H1 (cell line): ENCODE results near the gene SLC17A3. TPM values are rescaled to one million over a fixed set of nuclear protein-coding genes. Genes with fewer than 3 reads are reported as not detected.

Experiments
- CTCF ChIA-PET: fragments of 300-600 bp; sonication (Branson Sonifier 250); formaldehyde crosslinking; loops from one replicate; lab custom pipeline; 2021; ENCODE audit not compliant: partially characterized antibody; lab: Charles Lee
- POLR2A ChIA-PET: fragments of 300-600 bp; sonication (Branson Sonifier 250); formaldehyde crosslinking; loops from one replicate; lab custom pipeline; 2021; ENCODE audit warnings: inconsistent platforms; ENCODE audit not compliant: partially characterized antibody; lab: Charles Lee
- DNase-seq, 2 experiments: peaks; one replicate each; pipeline versions ENCODE4 v3.0.0 to v3.0.0-alpha.2; 2010 to 2022; ENCODE audit warnings: low spot score in 2 of 2, low read depth in 1 of 2, mixed read lengths in 1 of 2
- FAIRE-seq: peaks from 2 replicates; lab custom pipeline; 2011; peaks lifted over from hg19 to GRCh38; lab: Jason Lieb, UNC
- H2AFZ ChIP-seq: 2 replicates; pipeline ENCODE4 v1.8.1; 2012; ENCODE audit warnings: low read length, inconsistent platforms
- H2AK5ac ChIP-seq: 2 replicates; pipeline ENCODE4 v1.6.1; 2013; ENCODE audit warnings: low read depth, low read length
- H2BK120ac ChIP-seq: replicated peaks from 2 replicates; pipeline ENCODE3; 2013; ENCODE audit warnings: low read depth, low read length, inconsistent platforms
- H2BK12ac ChIP-seq: 2 replicates; pipeline ENCODE4 v1.6.1; 2013; ENCODE audit warnings: low read depth, low read length
- H2BK15ac ChIP-seq: 2 replicates; pipeline ENCODE4 v1.6.1; 2013; ENCODE audit warnings: low read length
- H2BK20ac ChIP-seq: 2 replicates; pipeline ENCODE4 v1.6.1; 2013; ENCODE audit warnings: low read length
- H2BK5ac ChIP-seq: 2 replicates; pipeline ENCODE4 v1.6.1; 2013; ENCODE audit warnings: low read depth, low read length
- H3K14ac ChIP-seq: 2 replicates; pipeline ENCODE4 v1.6.1; 2013; ENCODE audit warnings: inconsistent platforms; ENCODE audit not compliant: insufficient read length
- H3K18ac ChIP-seq: 2 replicates; pipeline ENCODE4 v1.6.1; 2013; ENCODE audit warnings: low read length; ENCODE audit errors: extremely low read depth
- H3K23ac ChIP-seq: 2 replicates; pipeline ENCODE4 v1.6.1; 2013; ENCODE audit warnings: inconsistent platforms; ENCODE audit not compliant: insufficient read length
- H3K23me2 ChIP-seq: 2 replicates; pipeline ENCODE4 v1.6.1; 2013; ENCODE audit warnings: low read depth, low read length
- H3K27ac ChIP-seq: 2 replicates; pipeline ENCODE4 v1.6.1; 2011; ENCODE audit warnings: low read depth, low read length, inconsistent platforms
- H3K27me3 ChIP-seq, 4 experiments: replicated peaks in 1 of 4; 1 replicate in 1 of 4; 2 replicates in 3 of 4; pipeline versions ENCODE4 v1.6.1 to v1.8.1; 2011 to 2013; ENCODE audit warnings: low read length in 3 of 4, mild to moderate bottlenecking in 3 of 4, inconsistent platforms in 2 of 4, mixed read lengths in 2 of 4, moderate library complexity in 1 of 4; ENCODE audit not compliant: control insufficient read depth in 3 of 4, insufficient read depth in 3 of 4; ENCODE audit errors: extremely low read depth in 1 of 4
- H3K36me3 ChIP-seq, 4 experiments: 2 replicates each; pipeline versions ENCODE4 v1.6.1 to v1.8.1; 2011 to 2013; ENCODE audit warnings: mild to moderate bottlenecking in 4 of 4, low read length in 3 of 4, moderate library complexity in 2 of 4, control low read depth in 1 of 4, inconsistent platforms in 1 of 4; ENCODE audit not compliant: insufficient read depth in 4 of 4, control insufficient read depth in 2 of 4
- H3K4ac ChIP-seq: replicated peaks from 2 replicates; pipeline ENCODE3; 2013; ENCODE audit warnings: low read length, low read depth, mixed read lengths, inconsistent platforms; ENCODE audit not compliant: insufficient read length
- H3K4me1 ChIP-seq, 4 experiments: replicated peaks in 1 of 4; 1 replicate in 1 of 4; 2 replicates in 3 of 4; pipeline versions ENCODE4 v1.6.1 to v1.8.1; 2011 to 2013; ENCODE audit warnings: low read length in 3 of 4, inconsistent platforms in 2 of 4, mixed read lengths in 1 of 4; ENCODE audit not compliant: insufficient read depth in 4 of 4, control insufficient read depth in 3 of 4
- H3K4me2 ChIP-seq, 2 experiments: 2 replicates each; pipeline versions ENCODE4 v1.6.1 to v1.8.1; 2011 to 2013; ENCODE audit warnings: low read depth in 2 of 2, low read length in 2 of 2, control low read depth in 1 of 2, inconsistent platforms in 1 of 2, mild to moderate bottlenecking in 1 of 2; ENCODE audit not compliant: insufficient read depth in 1 of 2
- H3K4me3 ChIP-seq, 4 experiments: fragments of 200-600, 300-600 bp in 1 of 4; sonication (generic), shearing (Covaris generic), sonication (Bioruptor Twin) in 1 of 4; 2 replicates each; pipeline versions ENCODE4 v1.5.1 to v1.8.1; 2011 to 2016; ENCODE audit warnings: low read length in 4 of 4, low read depth in 3 of 4, control low read depth in 2 of 4, inconsistent platforms in 2 of 4, mild to moderate bottlenecking in 2 of 4, mixed read lengths in 1 of 4, moderate library complexity in 1 of 4; ENCODE audit not compliant: insufficient read depth in 2 of 4; ENCODE audit errors: extremely low read depth in 1 of 4
- H3K56ac ChIP-seq: replicated peaks from 2 replicates; pipeline ENCODE3; 2013; ENCODE audit warnings: low read depth, mild to moderate bottlenecking, mixed read lengths, low read length, inconsistent platforms; ENCODE audit not compliant: insufficient read length
- H3K79me1 ChIP-seq: 2 replicates; pipeline ENCODE4 v1.6.1; 2013; ENCODE audit warnings: low read depth, low read length, control low read depth
- H3K79me2 ChIP-seq, 2 experiments: 2 replicates each; pipeline versions ENCODE4 v1.6.1 to v1.8.1; 2012 to 2013; ENCODE audit warnings: low read length in 2 of 2, mild to moderate bottlenecking in 2 of 2, inconsistent platforms in 1 of 2; ENCODE audit not compliant: insufficient read depth in 2 of 2, control insufficient read depth in 1 of 2
- H3K9ac ChIP-seq, 4 experiments: replicated peaks in 1 of 4; 1 replicate in 1 of 4; 2 replicates in 3 of 4; pipeline versions ENCODE4 v1.6.1 to v1.8.1; 2011 to 2013; ENCODE audit warnings: low read depth in 3 of 4, low read length in 3 of 4, control low read depth in 2 of 4, mild to moderate bottlenecking in 2 of 4, moderate library complexity in 2 of 4, inconsistent platforms in 1 of 4; ENCODE audit errors: extremely low read depth in 1 of 4
- H3K9me3 ChIP-seq, 2 experiments: 2 replicates each; pipeline versions ENCODE4 v1.6.1 to v1.8.1; 2012 to 2013; ENCODE audit warnings: mild to moderate bottlenecking in 2 of 2, moderate library complexity in 2 of 2, control low read depth in 1 of 2, inconsistent platforms in 1 of 2, low read depth in 1 of 2, low read length in 1 of 2, mixed read lengths in 1 of 2; ENCODE audit not compliant: insufficient read depth in 2 of 2
- H4K20me1 ChIP-seq, 2 experiments: replicated peaks in 1 of 2; 2 replicates each; pipeline versions ENCODE3 to v1.8.1; 2011 to 2013; ENCODE audit warnings: inconsistent platforms in 2 of 2, low read length in 2 of 2, mild to moderate bottlenecking in 1 of 2; ENCODE audit not compliant: insufficient read depth in 2 of 2, control insufficient read depth in 1 of 2
- H4K5ac ChIP-seq: 2 replicates; pipeline ENCODE4 v1.6.1; 2013; ENCODE audit warnings: low read length, low read depth, mixed read lengths, inconsistent platforms; ENCODE audit not compliant: insufficient read length
- H4K8ac ChIP-seq: 2 replicates; pipeline ENCODE4 v1.8.0; 2013; ENCODE audit warnings: mild to moderate bottlenecking, moderate library complexity, low read length, inconsistent platforms; ENCODE audit not compliant: insufficient read depth; ENCODE audit errors: extremely low read depth
- H4K91ac ChIP-seq: replicated peaks from 2 replicates; pipeline ENCODE3; 2013; ENCODE audit warnings: low read length, mixed read lengths, inconsistent platforms; ENCODE audit not compliant: insufficient read length
- CBX8 ChIP-seq: fragments of 300-800, 300-1000 bp; sonication (generic); IDR thresholded peaks from 2 replicates; pipeline ENCODE4 v1.7.1; 2016; ENCODE audit warnings: low read depth, low read length, borderline replicate concordance
- CTCF ChIP-seq, 3 experiments: IDR thresholded peaks; 1 replicate in 2 of 3; 2 replicates in 1 of 3; pipeline versions ENCODE4 v1.5.1 to v1.6.1; 2011; ENCODE audit warnings: low read length in 3 of 3, mild to moderate bottlenecking in 3 of 3, inconsistent platforms in 2 of 3, low read depth in 1 of 3, moderate library complexity in 1 of 3; ENCODE audit not compliant: insufficient read depth in 1 of 3; ENCODE audit errors: control extremely low read depth in 1 of 3
- EGR1 ChIP-seq: IDR thresholded peaks from 2 replicates; pipeline ENCODE4 v1.6.1; 2011; ENCODE audit warnings: low read depth, low read length, borderline replicate concordance
- HDAC2 ChIP-seq, 2 experiments: fragments of 300-600 bp in 1 of 2; sonication (generic) in 1 of 2; IDR thresholded peaks; 2 replicates each; pipeline ENCODE4 v1.6.1; 2011 to 2012; ENCODE audit warnings: low read depth in 2 of 2, low read length in 2 of 2, mild to moderate bottlenecking in 2 of 2, moderate library complexity in 2 of 2, borderline replicate concordance in 1 of 2, inconsistent platforms in 1 of 2
- HDAC6 ChIP-seq: IDR thresholded peaks from one replicate; pipeline ENCODE4 v1.7.1; 2012; ENCODE audit warnings: low read depth, mild to moderate bottlenecking, inconsistent platforms, low read length, moderate library complexity
- KDM1A ChIP-seq: fragments of 200-600, 300-600 bp; sonication (generic); IDR thresholded peaks from 2 replicates; pipeline ENCODE4 v1.7.1; 2016; ENCODE audit warnings: mild to moderate bottlenecking, low read length, borderline replicate concordance
- POLR2AphosphoS5 ChIP-seq: IDR thresholded peaks from 2 replicates; pipeline ENCODE4 v1.6.1; 2011; ENCODE audit warnings: low read depth, low read length
- RXRA ChIP-seq: IDR thresholded peaks from 2 replicates; pipeline ENCODE4 v1.6.1; 2011; ENCODE audit warnings: low read depth, mild to moderate bottlenecking, low read length, moderate library complexity; ENCODE audit not compliant: insufficient read depth
- SIX5 ChIP-seq: IDR thresholded peaks from 2 replicates; pipeline ENCODE4 v1.6.1; 2011; ENCODE audit warnings: mild to moderate bottlenecking, low read depth, low read length
- SP1 ChIP-seq: IDR thresholded peaks from 2 replicates; pipeline ENCODE4 v1.6.1; 2011; ENCODE audit warnings: low read depth, low read length
- TEAD4 ChIP-seq: IDR thresholded peaks from 2 replicates; pipeline ENCODE4 v1.6.1; 2012; ENCODE audit warnings: low read depth, low read length, inconsistent platforms, mixed read lengths
- ZNF274 ChIP-seq: IDR thresholded peaks from 2 replicates; pipeline ENCODE4 v1.7.0; 2012; ENCODE audit warnings: low read length, borderline replicate concordance; ENCODE audit errors: extremely low read depth
- WGBS, 2 experiments: shearing (Covaris generic) in 1 of 2; methylation state at CpG; one replicate each; pipeline versions ENCODE4 v1.1.6 to v1.1.7; 2013 to 2015; ENCODE audit warnings: low lambda C conversion rate in 2 of 2, mixed read lengths in 2 of 2, inconsistent platforms in 1 of 2, low coverage in 1 of 2, missing lambda C conversion rate in 1 of 2; ENCODE audit not compliant: insufficient replicate concordance in 2 of 2, insufficient coverage in 1 of 2, insufficient read length in 1 of 2; ENCODE audit errors: extremely low coverage in 1 of 2, missing lambda C conversion rate in 1 of 2; 5-methylcytosine and 5-hydroxymethylcytosine counted together
- polyA plus RNA-seq, 7 experiments: library from polyadenylated mRNA; depleted of rRNA in 3 of 7; stranded (reverse) in 5 of 7; unstranded in 2 of 7; fragments of >200 nt in 5 of 7; fragments of 200-250 nt in 2 of 7; gene quantifications; 1 replicate in 5 of 7; 2 replicates in 1 of 7; 4 replicates in 1 of 7; pipeline versions ENCODE4 v1.2.1 to v1.2.3, GENCODE V29; 2011 to 2013; ENCODE audit warnings: missing spikeins in 2 of 7, mixed read lengths in 2 of 7
- total RNA-seq: library from RNA; stranded (reverse); fragmentation: NEBNext Ultra II Directional; extraction: Animal tissue kit (Norgen Biotek cat#: 25700); gene quantifications from 2 replicates; pipeline ENCODE4 v1.2.1, GENCODE V29; 2021

The SLC17A3 gene
- total and polyA plus RNA-seq, 2 of the 8 experiments (the other 6 are each of a cell fraction or from before 2014, with no cell fraction given), result not detected

GRCh38 chr6:25862199-25862598 lies 11.8 kb downstream of the SLC17A3 start:
- Histone ChIP-seq H3K9ac (no peak overlapping the region), H3K27me3 (no peaks in the 10 kb centered on the region), H2BK20ac (no peak overlapping the region), H3K23ac (no peak overlapping the region), H3K23me2 (no peaks in the 10 kb centered on the region), H4K91ac (no peak overlapping the region), H3K9me3 (no peaks in the 10 kb centered on the region), H2AFZ (no peak overlapping the region), H2AK5ac (no peak overlapping the region), H3K14ac (no peak overlapping the region), H3K79me1 (no peaks in the 10 kb centered on the region), H3K4me3 (no peak overlapping the region), H4K20me1 (no peaks in the 10 kb centered on the region), H2BK120ac (no peak overlapping the region), H3K79me2 (no peaks in the 10 kb centered on the region), H3K4me1 (no peaks in the 10 kb centered on the region), H3K56ac (no peak overlapping the region), H2BK12ac (no peak overlapping the region), H4K5ac (no peak overlapping the region), H4K8ac (no peak overlapping the region), H3K4ac (no peak overlapping the region), H3K18ac (no peak overlapping the region), H3K36me3 (no peaks in the 10 kb centered on the region), H2BK5ac (no peak overlapping the region), H3K27ac (no peak overlapping the region), H2BK15ac (no peak overlapping the region), H3K4me2 (no peak overlapping the region)
- CTCF ChIA-PET, result interaction anchor here (0.8 to 1.2 kb wide), 2 partner anchors 20 to 78 kb away, joined by 3 to 4 read pairs; no protein-coding TSS in a partner anchor
- no peak for DNase-seq
- TF ChIP-seq HDAC6, result no peak
- TF ChIP-seq SIX5, result no peak
- no peak for TF ChIP-seq EGR1
- TF ChIP-seq POLR2AphosphoS5, result no peak
- no peak for TF ChIP-seq TEAD4
- no peak for TF ChIP-seq CBX8
- no peak for TF ChIP-seq HDAC2 (IDR thresholded peaks at IDR 0.05; ENCODE audit: borderline replicate concordance in 1 of 2, low read depth in 2 of 2, low read length in 2 of 2)
- TF ChIP-seq ZNF274, result no peak
- no peak for TF ChIP-seq KDM1A
- no peak for TF ChIP-seq CTCF (IDR thresholded peaks at IDR 0.05; ENCODE audit: control extremely low read depth in 1 of 3, insufficient read depth in 1 of 3, low read depth in 1 of 3, low read length in 3 of 3)
- TF ChIP-seq RXRA, result no peak
- no peak for TF ChIP-seq SP1
- POLR2A ChIA-PET, result no interaction called here
- WGBS, 2 experiments, result 82% methylated on average over 4 of the region's 4 CpGs; no CpG with 5 or more reads in 1 of the 2 experiments
- FAIRE-seq, result no peak
